ENCODE data around the gene CELF2.

Gene CELF2

GRCh38 chr10:11093771-11094736 lies 76.4 kb downstream of the CELF2 start:
- in situ Hi-C loops (cut with MboI; ENCODE audit: low sequenced_read_pairs): no loop called here

DNA sequence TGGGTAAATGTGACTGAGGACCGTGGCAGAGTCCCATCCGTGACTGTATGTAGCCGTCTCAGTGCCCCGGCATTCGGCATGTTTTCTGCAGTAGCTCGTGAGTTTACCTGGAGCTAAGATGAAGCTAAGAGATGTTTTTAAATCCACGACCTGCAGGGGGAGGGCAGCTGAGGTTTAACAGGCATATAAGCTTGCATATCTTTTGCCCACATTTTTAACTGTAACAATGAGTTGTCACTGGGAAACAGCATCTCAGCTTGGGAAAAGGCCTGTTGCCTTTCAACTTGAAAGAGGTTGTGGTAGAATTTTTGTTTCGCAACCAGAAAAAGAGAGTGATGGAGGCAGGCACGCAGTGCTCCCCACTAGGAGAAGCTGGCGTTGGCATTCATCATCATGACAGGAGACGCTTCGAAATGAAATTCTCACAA lies 77.7 kb downstream of the CELF2 start:
- in situ Hi-C loops (cut with MboI; ENCODE audit: low sequenced_read_pairs): no loop called here

GRCh38 chr10:11096422-11096821 lies 78.8 kb downstream of the CELF2 start:
- in situ Hi-C loops (cut with MboI; ENCODE audit: low sequenced_read_pairs): no loop called here

- in situ Hi-C loops (cut with MboI; ENCODE audit: low sequenced_read_pairs): no loop called here
Observed at GRCh38 chr10:11097686-11098085, 80.0 kb downstream of the CELF2 start.

GRCh38 chr10:11098666-11099065 lies 81.0 kb downstream of the CELF2 start:
- in situ Hi-C loops (cut with MboI; ENCODE audit: low sequenced_read_pairs): no loop called here

DNA sequence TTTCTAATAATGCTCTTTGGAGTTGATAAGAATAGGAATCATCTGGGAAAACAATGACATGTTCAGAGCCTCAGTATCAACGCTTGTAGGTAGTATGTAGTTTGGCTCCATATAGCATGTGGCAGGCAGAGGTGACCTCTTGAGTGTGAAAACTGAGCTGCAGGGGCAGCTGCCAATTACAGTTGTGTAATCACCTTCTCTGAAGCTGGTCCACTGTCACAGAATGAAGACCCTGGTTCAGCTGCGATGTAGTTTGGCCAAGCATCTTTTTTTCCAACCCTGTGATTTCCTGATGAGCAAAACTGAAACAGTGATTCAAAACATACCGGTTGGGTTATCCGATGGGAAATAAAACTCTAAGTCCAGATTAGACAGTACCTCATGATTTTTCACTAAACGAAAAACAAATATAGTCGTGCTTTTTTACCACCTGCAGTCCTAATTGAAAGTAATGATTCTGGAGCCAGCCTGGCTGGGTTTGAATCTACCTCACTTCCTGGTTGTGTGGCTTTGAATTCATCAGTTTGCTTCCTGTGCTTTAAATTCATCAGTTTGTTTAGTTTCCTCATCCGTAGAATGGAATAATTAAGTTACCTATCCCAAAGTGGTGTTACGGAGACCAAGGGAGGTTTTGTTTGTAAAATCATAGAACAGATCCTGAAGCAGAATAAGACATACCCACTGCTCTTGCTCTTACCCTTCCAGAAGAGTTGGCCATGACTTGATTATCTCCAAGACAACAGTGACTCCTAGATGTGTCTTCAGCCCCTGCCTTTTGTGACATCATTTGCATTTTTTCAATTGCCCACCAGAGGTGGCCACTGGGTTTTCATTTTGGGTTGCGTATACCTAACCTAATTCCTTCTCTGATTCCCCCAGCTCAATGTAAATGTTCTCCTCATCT lies 87.4 kb downstream of the CELF2 start:
- in situ Hi-C loops (cut with MboI; ENCODE audit: low sequenced_read_pairs): no loop called here

GRCh38 chr10:11105676-11106004 lies 88.0 kb downstream of the CELF2 start:
- in situ Hi-C loops (cut with MboI; ENCODE audit: low sequenced_read_pairs): no loop called here

- in situ Hi-C loops (cut with MboI; ENCODE audit: low sequenced_read_pairs): no loop called here
Observed at GRCh38 chr10:11106621-11107374, 89.1 kb downstream of the CELF2 start.

DNA sequence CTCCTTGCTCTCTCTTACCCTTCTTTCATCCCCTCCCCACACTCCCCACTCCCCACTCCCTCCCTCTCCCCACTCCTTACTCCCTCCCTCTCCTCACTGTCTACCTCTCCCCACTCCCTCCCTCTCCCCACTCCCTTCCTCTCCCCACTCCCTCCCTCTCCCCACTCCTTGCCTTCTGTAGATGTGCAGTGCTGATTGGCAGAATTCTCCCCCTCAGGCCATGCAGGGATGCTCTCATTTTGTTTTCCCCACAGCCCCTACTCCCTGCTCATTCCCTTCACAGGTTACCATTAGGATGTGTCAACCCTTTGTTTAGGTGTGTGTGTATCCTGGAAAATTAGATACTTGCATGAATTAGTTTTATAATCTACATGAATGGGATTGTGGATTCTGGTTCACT lies 90.3 kb downstream of the CELF2 start:
- in situ Hi-C loops (cut with MboI; ENCODE audit: low sequenced_read_pairs): no loop called here

GRCh38 chr10:11108356-11108755 lies 90.7 kb downstream of the CELF2 start:
- in situ Hi-C loops (cut with MboI; ENCODE audit: low sequenced_read_pairs): no loop called here

DNA sequence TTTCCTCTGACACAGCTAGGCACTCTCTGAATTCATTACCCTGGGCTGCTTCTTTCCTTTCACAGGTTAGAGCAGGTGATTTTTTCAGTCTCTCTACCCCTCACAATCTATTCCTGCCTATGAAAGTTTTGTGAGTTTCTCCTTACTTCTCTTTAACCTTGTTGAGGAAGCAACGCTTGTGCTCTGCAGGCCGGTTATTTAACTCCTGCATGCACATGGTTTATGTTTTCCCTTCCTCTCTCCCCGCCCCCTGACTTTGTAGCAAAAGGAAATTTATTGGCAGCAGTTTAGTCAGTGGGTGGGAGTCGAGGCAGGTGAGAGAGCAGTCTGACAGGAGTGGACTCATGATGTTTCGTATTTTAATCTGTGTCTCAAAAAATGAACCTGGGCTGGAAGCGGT lies 91.9 kb downstream of the CELF2 start:
- in situ Hi-C loops (cut with MboI; ENCODE audit: low sequenced_read_pairs): no loop called here

- in situ Hi-C loops (cut with MboI; ENCODE audit: low sequenced_read_pairs): no loop called here
Observed at GRCh38 chr10:11110539-11110938, 92.9 kb downstream of the CELF2 start.

DNA sequence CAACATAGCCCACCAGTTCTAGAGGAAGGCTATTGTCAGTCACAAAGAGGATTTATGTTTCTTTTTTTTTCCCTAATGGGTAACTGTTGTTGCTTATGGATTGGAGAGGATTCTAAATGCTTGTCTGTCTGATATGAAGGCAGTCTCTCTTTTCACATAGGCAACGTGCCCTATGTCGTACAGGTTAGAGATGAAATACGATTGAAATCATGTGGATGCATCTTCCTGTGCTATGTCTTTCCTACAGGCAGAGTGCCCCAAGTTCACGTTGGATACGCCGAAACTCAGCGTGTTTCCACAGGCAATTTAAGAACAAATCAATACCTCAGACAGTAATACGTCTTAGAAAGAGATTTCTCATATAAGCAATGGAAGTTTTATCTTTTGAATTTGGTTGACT lies 93.8 kb downstream of the CELF2 start:
- in situ Hi-C loops (cut with MboI; ENCODE audit: low sequenced_read_pairs): no loop called here

DNA sequence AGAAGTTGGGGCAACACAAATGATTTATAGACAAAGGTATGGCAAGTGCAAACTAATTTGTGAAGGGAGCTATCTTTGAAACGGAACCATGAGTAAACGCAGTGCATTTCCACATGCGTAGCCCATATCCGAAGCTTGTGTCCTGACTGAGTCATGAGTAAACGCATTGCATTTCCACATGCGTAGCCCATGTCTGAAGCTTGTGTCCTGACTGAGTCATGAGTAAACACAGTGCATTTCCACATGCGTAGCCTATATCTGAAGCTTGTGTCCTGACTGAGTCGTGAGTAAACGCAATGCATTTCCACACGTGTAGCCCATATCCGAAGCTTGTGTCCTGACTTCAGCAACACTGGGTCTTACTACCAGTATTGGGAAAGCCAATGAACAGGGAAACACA lies 95.0 kb downstream of the CELF2 start:
- in situ Hi-C loops (cut with MboI; ENCODE audit: low sequenced_read_pairs): no loop called here

GRCh38 chr10:11113156-11113555 lies 95.5 kb downstream of the CELF2 start:
- in situ Hi-C loops (cut with MboI; ENCODE audit: low sequenced_read_pairs): no loop called here

GRCh38 chr10:11114269-11114668 lies 96.6 kb downstream of the CELF2 start:
- in situ Hi-C loops (cut with MboI; ENCODE audit: low sequenced_read_pairs): no loop called here

- in situ Hi-C loops (cut with MboI; ENCODE audit: low sequenced_read_pairs): no loop called here
Observed at GRCh38 chr10:11115337-11115736, 97.7 kb downstream of the CELF2 start.

DNA sequence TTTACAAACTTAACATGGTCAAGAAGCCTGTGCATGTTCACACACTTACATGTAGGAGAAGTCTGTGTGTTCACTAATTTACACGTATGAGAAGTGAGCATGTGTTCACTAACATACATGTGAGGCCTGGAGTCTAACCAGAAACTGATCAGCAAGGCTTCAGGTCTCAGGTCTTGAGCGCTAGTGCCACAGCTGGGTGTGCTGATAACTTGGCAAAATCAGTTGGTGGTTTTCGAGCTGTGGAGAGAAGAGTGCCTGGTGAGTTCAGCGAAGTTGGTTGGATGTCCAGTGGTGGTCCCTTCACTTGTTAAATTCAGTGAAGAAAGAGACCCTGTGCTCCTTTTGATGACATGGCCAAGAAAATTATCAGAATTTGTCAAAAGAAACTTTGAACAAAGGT lies 98.7 kb downstream of the CELF2 start:
- in situ Hi-C loops (cut with MboI; ENCODE audit: low sequenced_read_pairs): no loop called here

DNA sequence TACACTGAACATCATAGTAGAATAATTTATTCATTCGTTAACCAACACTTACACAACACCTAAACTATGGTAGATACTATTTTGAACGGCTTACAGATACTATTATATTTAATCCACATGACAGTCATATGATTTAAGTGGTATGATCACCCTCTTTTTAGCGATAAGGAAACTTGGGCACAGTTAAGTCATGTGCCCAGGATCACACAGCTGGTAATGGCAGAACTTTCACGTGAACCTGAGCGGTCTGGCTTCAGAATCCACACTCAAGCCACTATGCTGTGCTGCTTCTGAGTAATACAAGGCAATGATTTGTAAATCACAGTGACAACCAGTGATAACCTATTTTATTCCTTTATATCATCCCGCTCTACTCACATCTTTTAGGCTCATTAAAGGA lies 99.1 kb downstream of the CELF2 start:
- in situ Hi-C loops (cut with MboI; ENCODE audit: low sequenced_read_pairs): no loop called here

DNA sequence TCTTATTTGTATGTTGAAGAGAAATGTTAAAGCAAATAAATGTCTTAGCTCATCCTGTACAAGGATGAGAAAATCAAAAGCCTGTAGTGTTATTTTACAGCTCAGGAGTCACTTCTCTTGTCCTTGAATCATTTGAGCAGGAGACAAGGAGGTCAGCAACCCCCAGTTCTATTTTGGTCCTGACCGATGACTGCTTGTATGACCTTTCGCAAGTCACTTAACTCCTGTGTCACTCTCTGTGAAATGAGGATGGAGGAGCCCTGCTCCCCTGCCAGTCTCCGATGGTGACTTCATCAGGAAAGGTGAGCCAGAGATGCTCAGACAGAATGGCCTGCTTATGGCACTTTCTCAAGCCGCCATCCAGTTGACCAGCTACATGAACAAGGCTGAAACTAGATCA lies 101.0 kb downstream of the CELF2 start:
- in situ Hi-C loops (cut with MboI; ENCODE audit: low sequenced_read_pairs): no loop called here

GRCh38 chr10:11119843-11120242 lies 102.2 kb downstream of the CELF2 start:
- in situ Hi-C loops (cut with MboI; ENCODE audit: low sequenced_read_pairs): no loop called here
